ENCODE results near the gene MORN2.

DNA sequence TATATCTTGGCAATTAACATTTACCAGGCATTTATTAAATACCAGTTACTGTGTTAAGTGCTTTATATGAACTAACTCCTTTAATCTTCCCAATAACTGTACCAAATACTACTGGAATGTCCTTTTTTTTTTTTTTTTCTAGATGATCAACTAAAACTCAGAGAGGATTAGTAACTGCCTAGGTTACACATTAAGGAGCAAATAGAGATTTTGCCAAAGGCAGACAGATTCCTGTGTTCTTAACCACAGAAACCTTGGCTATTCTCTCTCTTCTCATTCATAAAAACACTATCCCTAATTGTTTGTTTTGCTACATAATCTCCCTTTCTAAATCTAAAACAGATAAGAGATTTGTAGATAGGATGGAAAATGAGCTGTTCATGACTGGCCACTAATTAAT lies 13.3 kb upstream of the MORN2 start:
- TF ChIP-seq, protein P1, sequence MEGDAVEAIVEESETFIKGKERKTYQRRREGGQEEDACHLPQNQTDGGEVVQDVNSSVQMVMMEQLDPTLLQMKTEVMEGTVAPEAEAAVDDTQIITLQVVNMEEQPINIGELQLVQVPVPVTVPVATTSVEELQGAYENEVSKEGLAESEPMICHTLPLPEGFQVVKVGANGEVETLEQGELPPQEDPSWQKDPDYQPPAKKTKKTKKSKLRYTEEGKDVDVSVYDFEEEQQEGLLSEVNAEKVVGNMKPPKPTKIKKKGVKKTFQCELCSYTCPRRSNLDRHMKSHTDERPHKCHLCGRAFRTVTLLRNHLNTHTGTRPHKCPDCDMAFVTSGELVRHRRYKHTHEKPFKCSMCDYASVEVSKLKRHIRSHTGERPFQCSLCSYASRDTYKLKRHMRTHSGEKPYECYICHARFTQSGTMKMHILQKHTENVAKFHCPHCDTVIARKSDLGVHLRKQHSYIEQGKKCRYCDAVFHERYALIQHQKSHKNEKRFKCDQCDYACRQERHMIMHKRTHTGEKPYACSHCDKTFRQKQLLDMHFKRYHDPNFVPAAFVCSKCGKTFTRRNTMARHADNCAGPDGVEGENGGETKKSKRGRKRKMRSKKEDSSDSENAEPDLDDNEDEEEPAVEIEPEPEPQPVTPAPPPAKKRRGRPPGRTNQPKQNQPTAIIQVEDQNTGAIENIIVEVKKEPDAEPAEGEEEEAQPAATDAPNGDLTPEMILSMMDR (IDR thresholded peaks at IDR 0.05; ENCODE audit: insufficient read depth, low read depth, low read length), result no peak
- no peak for TF ChIP-seq EZH2 (IDR thresholded peaks at IDR 0.05; ENCODE audit: insufficient read depth, low read length)
